HuH-7 (cell line): Measurements from ENCODE around the gene MRC1.

Source experiments
- DNase-seq: peaks from one replicate; pipeline ENCODE4 v3.0.0; 2011; ENCODE audit warnings: low spot score

The MRC1 gene

GRCh38 chr10:17795813-17796594 lies 13.1 kb upstream of the MRC1 start:
- no peak for DNase-seq

- no peak for DNase-seq
These were observed 7.6 kb upstream of the MRC1 start for GRCh38 chr10:17801507-17801906.

- no peak for DNase-seq
These were observed 6.8 kb upstream of the MRC1 start for GRCh38 chr10:17802350-17802749.

- DNase-seq, result no peak
These were observed 6.2 kb upstream of the MRC1 start for GRCh38 chr10:17802976-17803375.

GRCh38 chr10:17805330-17805729 lies 3.8 kb upstream of the MRC1 start:
- no peak for DNase-seq

GRCh38 chr10:17805921-17806577 lies 3.1 kb upstream of the MRC1 start:
- DNase-seq, result no peak

- no peak for DNase-seq
These were observed 2.2 kb downstream of the MRC1 start for GRCh38 chr10:17811146-17811865.

GRCh38 chr10:17814973-17815372 lies 5.8 kb downstream of the MRC1 start:
- no peak for DNase-seq

GRCh38 chr10:17816199-17816598 lies 7.1 kb downstream of the MRC1 start:
- DNase-seq, result no peak

GRCh38 chr10:17817316-17817715 lies 8.2 kb downstream of the MRC1 start:
- DNase-seq, result no peak

GRCh38 chr10:17817790-17818189 lies 8.6 kb downstream of the MRC1 start:
- DNase-seq, result no peak

GRCh38 chr10:17819836-17820235 lies 10.7 kb downstream of the MRC1 start:
- no peak for DNase-seq

GRCh38 chr10:17820943-17821342 lies 11.8 kb downstream of the MRC1 start:
- DNase-seq, result no peak

- no peak for DNase-seq
These were observed 12.7 kb downstream of the MRC1 start for GRCh38 chr10:17821893-17822292.

GRCh38 chr10:17831341-17831740 lies 22.2 kb downstream of the MRC1 start:
- DNase-seq, result no peak

GRCh38 chr10:17831896-17832295 lies 22.7 kb downstream of the MRC1 start:
- DNase-seq, result no peak

- DNase-seq, result no peak
These were observed 24.5 kb downstream of the MRC1 start for GRCh38 chr10:17833656-17834055.

- DNase-seq, result no peak
These were observed 26.5 kb downstream of the MRC1 start for GRCh38 chr10:17835688-17836087.

- peak; percentile 26 for DNase-seq
These were observed 27.8 kb downstream of the MRC1 start for GRCh38 chr10:17836942-17837341.

GRCh38 chr10:17838080-17838648 lies 29.0 kb downstream of the MRC1 start:
- DNase-seq, result no peak

- no peak for DNase-seq
These were observed 31.9 kb downstream of the MRC1 start for GRCh38 chr10:17841050-17841449.

GRCh38 chr10:17842641-17843040 lies 33.5 kb downstream of the MRC1 start:
- no peak for DNase-seq
